Stomach (tissue), 4 donors: Measurements from ENCODE around the gene NR1H4.

Experiments used
- CTCF ChIP-seq, 7 experiments: fragments of 450-650 bp in 4 of 7; fragments of 200-600 bp in 3 of 7; sonication (generic) in 3 of 7; IDR thresholded peaks; one replicate each; pipeline ENCODE4 v1.5.1; 2016 to 2019; ENCODE audit warnings: antibody characterized with exemption in 7 of 7, control low read depth in 2 of 7, mild to moderate bottlenecking in 1 of 7
- EP300 ChIP-seq: sonication (generic); formaldehyde crosslinking; IDR thresholded peaks from one replicate; pipeline ENCODE4 v1.6.1; 2017; ENCODE audit warnings: antibody characterized with exemption
- POLR2A ChIP-seq, 4 donors: fragments of 450-650 bp; IDR thresholded peaks; one replicate each; pipeline ENCODE4 v1.6.1; 2016; ENCODE audit warnings: antibody characterized with exemption in 4 of 4, control low read depth in 2 of 4, mild to moderate bottlenecking in 1 of 4, moderate library complexity in 1 of 4
- POLR2AphosphoS5 ChIP-seq, 3 donors: sonication (generic); formaldehyde crosslinking; IDR thresholded peaks; one replicate each; pipeline ENCODE4 v1.6.1; 2016; ENCODE audit warnings: antibody characterized with exemption in 3 of 3

- TF ChIP-seq CTCF (IDR thresholded peaks at IDR 0.05) (no peak), POLR2AphosphoS5 (IDR thresholded peaks at IDR 0.05) (no peak), POLR2A (IDR thresholded peaks at IDR 0.05) (no peak), EP300 (no peak)
These were observed 42.3 kb downstream of the NR1H4 start for GRCh38 chr12:100515968-100516367.
